Measurements from ENCODE around the gene RBFOX2. TPM values are rescaled to one million over a fixed set of nuclear protein-coding genes. Genes with fewer than 3 reads are reported as not detected.

RBFOX2 gene
- total and polyA plus RNA-seq, 2 of the 8 experiments (the other 6 are each of a cell fraction or from before 2014, with no cell fraction given), result 121 to 122 TPM

GRCh38 chr22:36042240-36042639 lies 13.6 kb upstream of the RBFOX2 start:
- ChIA-PET CTCF (ENCODE audit: partially characterized antibody) (interaction anchor here (1.5 to 2.8 kb wide), 2 partner anchors 11 to 24 kb away, joined by 6 to 9 read pairs; no protein-coding TSS in a partner anchor), POLR2A (ENCODE audit: partially characterized antibody) (interaction anchor here (1.1 kb wide), 1 partner anchor 14 kb away, joined by 5 read pairs; the partner anchor contains the start of gene RBFOX2)
- Histone ChIP-seq H3K4me2 (ENCODE audit: insufficient read depth in 1 of 2, low read depth in 2 of 2, low read length in 2 of 2) (no peak overlapping the region), H3K18ac (ENCODE audit: extremely low read depth, low read length) (no peak overlapping the region), H3K23ac (ENCODE audit: insufficient read length) (no peak overlapping the region), H3K4me3 (ENCODE audit: extremely low read depth in 1 of 4, insufficient read depth in 2 of 4, low read depth in 3 of 4, low read length in 4 of 4) (no peak overlapping the region), H2BK5ac (ENCODE audit: low read depth, low read length) (no peak overlapping the region), H2BK120ac (replicated peaks; ENCODE audit: low read depth, low read length) (no peak overlapping the region), H4K20me1 (replicated peaks in 1 of 2; ENCODE audit: control insufficient read depth in 1 of 2, insufficient read depth in 2 of 2, low read length in 2 of 2) (no peaks in the 10 kb centered on the region), H3K79me1 (ENCODE audit: low read depth, low read length) (no peaks in the 10 kb centered on the region), H3K9me3 (ENCODE audit: insufficient read depth in 2 of 2, low read depth in 1 of 2, low read length in 1 of 2) (no peaks in the 10 kb centered on the region), H2AK5ac (ENCODE audit: low read depth, low read length) (no peak overlapping the region), H2BK15ac (ENCODE audit: low read length) (no peak overlapping the region), H3K23me2 (ENCODE audit: low read depth, low read length) (no peaks in the 10 kb centered on the region), H4K91ac (replicated peaks; ENCODE audit: insufficient read length, low read length) (no peak overlapping the region), H3K4ac (replicated peaks; ENCODE audit: insufficient read length, low read depth, low read length) (no peak overlapping the region), H3K56ac (replicated peaks; ENCODE audit: insufficient read length, low read depth, low read length) (no peak overlapping the region), H3K4me1 (replicated peaks in 1 of 4; ENCODE audit: control insufficient read depth in 3 of 4, insufficient read depth in 4 of 4, low read length in 3 of 4) (no peaks in the 10 kb centered on the region), H3K27ac (ENCODE audit: low read depth, low read length) (no peak overlapping the region), H2AFZ (ENCODE audit: low read length) (no peak overlapping the region), H4K5ac (ENCODE audit: insufficient read length, low read depth, low read length) (no peak overlapping the region), H2BK20ac (ENCODE audit: low read length) (no peak overlapping the region), H3K14ac (ENCODE audit: insufficient read length) (no peak overlapping the region), H2BK12ac (ENCODE audit: low read depth, low read length) (no peak overlapping the region), H4K8ac (ENCODE audit: extremely low read depth, insufficient read depth, low read length) (no peak overlapping the region), H3K36me3 (ENCODE audit: control insufficient read depth in 2 of 4, insufficient read depth in 4 of 4, low read length in 3 of 4) (no peaks in the 10 kb centered on the region), H3K9ac (replicated peaks in 1 of 4; ENCODE audit: extremely low read depth in 1 of 4, low read depth in 3 of 4, low read length in 3 of 4) (no peak overlapping the region), H3K27me3 (replicated peaks in 1 of 4; ENCODE audit: control insufficient read depth in 3 of 4, extremely low read depth in 1 of 4, insufficient read depth in 3 of 4, low read length in 3 of 4) (no peaks in the 10 kb centered on the region), H3K79me2 (ENCODE audit: control insufficient read depth in 1 of 2, insufficient read depth in 2 of 2, low read length in 2 of 2) (no peaks in the 10 kb centered on the region)
- WGBS, 2 experiments (ENCODE audit: extremely low coverage in 1 of 2, insufficient coverage in 1 of 2, insufficient read length in 1 of 2, insufficient replicate concordance in 2 of 2, low coverage in 1 of 2, low lambda C conversion rate in 2 of 2, missing lambda C conversion rate in 1 of 2), result 89% methylated on average over 4 of the region's 5 CpGs; no CpG with 5 or more reads in 1 of the 2 experiments
- no peak for FAIRE-seq
- no peak for DNase-seq (ENCODE audit: low read depth in 1 of 2, low spot score in 2 of 2)
- TF ChIP-seq YY1 (IDR thresholded peaks at IDR 0.05; ENCODE audit: low read depth, low read length) (no peak), SUZ12 (IDR thresholded peaks at IDR 0.05; ENCODE audit: low read length) (no peak), PHF8 (conservative IDR thresholded peaks at IDR 0.05; ENCODE audit: low read depth, low read length) (no peak), ZNF274 (IDR thresholded peaks at IDR 0.05; ENCODE audit: borderline replicate concordance, extremely low read depth, low read length) (no peak), CTCF (IDR thresholded peaks at IDR 0.05; ENCODE audit: control extremely low read depth in 1 of 3, insufficient read depth in 1 of 3, low read depth in 1 of 3, low read length in 3 of 3) (no peak), CBX5 (IDR thresholded peaks at IDR 0.05; ENCODE audit: low read depth, low read length) (no peak), KDM1A (IDR thresholded peaks at IDR 0.05; ENCODE audit: borderline replicate concordance, low read length) (no peak), CHD1 (IDR thresholded peaks at IDR 0.05; ENCODE audit: low read depth, low read length) (no peak), ATF3 (IDR thresholded peaks at IDR 0.05; ENCODE audit: insufficient read depth, low read depth, low read length) (no peak), HDAC6 (IDR thresholded peaks at IDR 0.05; ENCODE audit: low read depth, low read length) (no peak), BCL11A (IDR thresholded peaks at IDR 0.05; ENCODE audit: low read depth in 2 of 2, low read length in 2 of 2) (no peak)

All from H1 (cell line).